Calu3 (cell line): ENCODE measurements around the gene ATOH1. TPM values are rescaled to one million over a fixed set of nuclear protein-coding genes. Genes with fewer than 3 reads are reported as not detected.

Experiments used
- BruUV-seq: library from RNA; stranded (reverse); fragments of 400-500 nt; replicated peaks from 2 replicates; lab custom pipeline; 2021; lab: Mats Ljungman, UMichigan
- CTCF ChIA-PET: fragments of 300-600 bp; sonication (Branson Sonifier 250); formaldehyde crosslinking; loops from one replicate; lab custom pipeline; 2022; ENCODE audit warnings: antibody characterized with exemption; lab: Charles Lee
- DNase-seq: peaks from one replicate; pipeline ENCODE4 v3.0.0; 2022
- H3K27ac Mint-ChIP-seq: one replicate; pipeline ENCODE4 v1.8.0; 2022; ENCODE audit warnings: mixed read lengths; ENCODE audit not compliant: unreplicated experiment
- H3K27me3 Mint-ChIP-seq: one replicate; pipeline ENCODE4 v1.8.0; 2022; ENCODE audit warnings: mixed read lengths; ENCODE audit not compliant: unreplicated experiment
- H3K36me3 Mint-ChIP-seq: one replicate; pipeline ENCODE4 v1.8.0; 2022; ENCODE audit warnings: mild to moderate bottlenecking, moderate library complexity, mixed read lengths; ENCODE audit not compliant: insufficient read depth, unreplicated experiment
- H3K4me1 Mint-ChIP-seq: one replicate; pipeline ENCODE4 v1.8.0; 2022; ENCODE audit warnings: mild to moderate bottlenecking, low read depth, mixed read lengths; ENCODE audit not compliant: unreplicated experiment
- H3K4me3 Mint-ChIP-seq: one replicate; pipeline ENCODE4 v1.8.0; 2022; ENCODE audit warnings: mild to moderate bottlenecking, low read depth, moderate library complexity, mixed read lengths; ENCODE audit not compliant: unreplicated experiment
- H3K9me3 Mint-ChIP-seq: one replicate; pipeline ENCODE4 v1.8.0; 2022; ENCODE audit warnings: low read depth, mixed read lengths; ENCODE audit not compliant: unreplicated experiment
- CTCF ChIP-seq: fragments of 200-600 bp; IDR thresholded peaks from one replicate; pipeline ENCODE4 v1.8.0; 2022; ENCODE audit warnings: antibody characterized with exemption; ENCODE audit not compliant: unreplicated experiment
- intact Hi-C: fragments of 100-400 bp; cut with micrococcal nuclease; formaldehyde crosslinking; loops from one replicate; pipeline ENCODE4 v1.10.0; 2022; ENCODE audit not compliant: unreplicated experiment
- total RNA-seq: library from RNA; stranded (reverse); gene quantifications from 2 replicates; pipeline ENCODE4 v1.2.3, GENCODE V29; 2022

ATOH1 gene
- total RNA-seq, 1 experiment from 2014 or later, result not detected

GRCh38 chr4:93852680-93853079, 24.1 kb downstream of the ATOH1 start:
- Mint-ChIP-seq H3K4me3 (no peak overlapping the region), H3K27me3 (peaks cover 3% of the 10 kb centered on the region), H3K27ac (no peak overlapping the region), H3K4me1 (no peaks in the 10 kb centered on the region), H3K36me3 (no peaks in the 10 kb centered on the region), H3K9me3 (no peaks in the 10 kb centered on the region)
- CTCF ChIA-PET, result no interaction called here
- intact Hi-C loops, result no loop called here
- DNase-seq, result no peak
- no peak for TF ChIP-seq CTCF
- BruUV-seq, result no TSS peak

- TF ChIP-seq CTCF, result no peak
- Mint-ChIP-seq H3K9me3 (no peaks in the 10 kb centered on the region), H3K36me3 (no peaks in the 10 kb centered on the region), H3K4me1 (no peaks in the 10 kb centered on the region), H3K4me3 (no peak overlapping the region), H3K27ac (no peak overlapping the region), H3K27me3 (no peaks in the 10 kb centered on the region)
- BruUV-seq, result no TSS peak
- intact Hi-C loops, result no loop called here
- CTCF ChIA-PET, result no interaction called here
- DNase-seq, result no peak
Observed at GRCh38 chr4:93855926-93856325, 27.4 kb downstream of the ATOH1 start.

- Mint-ChIP-seq H3K9me3 (no peaks in the 10 kb centered on the region), H3K36me3 (no peaks in the 10 kb centered on the region), H3K27ac (no peak overlapping the region), H3K4me3 (no peak overlapping the region), H3K27me3 (no peaks in the 10 kb centered on the region), H3K4me1 (no peaks in the 10 kb centered on the region)
- intact Hi-C loops, result no loop called here
- no TSS peak for BruUV-seq
- DNase-seq, result no peak
- CTCF ChIA-PET, result no interaction called here
- no peak for TF ChIP-seq CTCF
Observed at GRCh38 chr4:93865650-93866049, 37.1 kb downstream of the ATOH1 start.

- TF ChIP-seq CTCF, result no peak
- H3K27me3 Mint-ChIP-seq, result no peaks in the 10 kb centered on the region
- no peak for DNase-seq
- no peaks in the 10 kb centered on the region for H3K4me1 Mint-ChIP-seq
- BruUV-seq, result no TSS peak
- H3K9me3 Mint-ChIP-seq, result no peaks in the 10 kb centered on the region
- H3K4me3 Mint-ChIP-seq, result no peak overlapping the region
- intact Hi-C loops, result no loop called here
- H3K27ac Mint-ChIP-seq, result no peak overlapping the region
- H3K36me3 Mint-ChIP-seq, result no peaks in the 10 kb centered on the region
- CTCF ChIA-PET, result no interaction called here
Observed at GRCh38 chr4:93867416-93868001, 39.0 kb downstream of the ATOH1 start.
